Testis (tissue), 2 donors: Measurements from ENCODE around the gene ARHGAP32.

Experiments used
- POLR2A ChIP-seq: fragments of 450-650 bp; IDR thresholded peaks from one replicate; pipeline ENCODE4 v1.6.1; 2017; ENCODE audit warnings: antibody characterized with exemption, mild to moderate bottlenecking, moderate library complexity
- TF ChIP-seq, protein P1 (sequence below), 3 experiments: fragments of 450-650 bp in 2 of 3; fragments of 200-600 bp in 1 of 3; sonication (generic) in 1 of 3; IDR thresholded peaks; one replicate each; pipeline ENCODE4 v1.5.1; 2016 to 2019; ENCODE audit warnings: antibody characterized with exemption in 3 of 3, mild to moderate bottlenecking in 2 of 3, moderate library complexity in 1 of 3

DNA sequence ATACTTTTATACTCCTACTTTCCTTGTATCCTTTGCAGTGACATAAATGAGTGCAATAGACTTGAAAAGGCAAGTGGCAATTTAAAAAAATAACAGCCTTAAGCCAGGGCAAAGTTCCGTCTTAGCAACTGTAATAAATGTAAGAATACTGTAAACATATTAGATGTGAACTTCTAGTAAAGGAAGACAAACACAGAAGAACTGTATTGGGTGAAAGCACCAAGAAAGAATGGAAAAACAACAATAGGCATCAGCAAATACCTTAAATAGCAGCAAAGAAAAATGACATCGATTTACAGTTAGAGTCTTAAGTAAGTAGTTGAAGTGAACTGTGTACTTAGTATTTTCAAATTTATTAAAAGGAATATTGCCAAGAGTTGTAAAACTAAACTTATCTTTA, 174.0 kb downstream of the ARHGAP32 start:
- no peak for TF ChIP-seq POLR2A
- TF ChIP-seq, protein P1, sequence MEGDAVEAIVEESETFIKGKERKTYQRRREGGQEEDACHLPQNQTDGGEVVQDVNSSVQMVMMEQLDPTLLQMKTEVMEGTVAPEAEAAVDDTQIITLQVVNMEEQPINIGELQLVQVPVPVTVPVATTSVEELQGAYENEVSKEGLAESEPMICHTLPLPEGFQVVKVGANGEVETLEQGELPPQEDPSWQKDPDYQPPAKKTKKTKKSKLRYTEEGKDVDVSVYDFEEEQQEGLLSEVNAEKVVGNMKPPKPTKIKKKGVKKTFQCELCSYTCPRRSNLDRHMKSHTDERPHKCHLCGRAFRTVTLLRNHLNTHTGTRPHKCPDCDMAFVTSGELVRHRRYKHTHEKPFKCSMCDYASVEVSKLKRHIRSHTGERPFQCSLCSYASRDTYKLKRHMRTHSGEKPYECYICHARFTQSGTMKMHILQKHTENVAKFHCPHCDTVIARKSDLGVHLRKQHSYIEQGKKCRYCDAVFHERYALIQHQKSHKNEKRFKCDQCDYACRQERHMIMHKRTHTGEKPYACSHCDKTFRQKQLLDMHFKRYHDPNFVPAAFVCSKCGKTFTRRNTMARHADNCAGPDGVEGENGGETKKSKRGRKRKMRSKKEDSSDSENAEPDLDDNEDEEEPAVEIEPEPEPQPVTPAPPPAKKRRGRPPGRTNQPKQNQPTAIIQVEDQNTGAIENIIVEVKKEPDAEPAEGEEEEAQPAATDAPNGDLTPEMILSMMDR (IDR thresholded peaks at IDR 0.05): no peak
